HepG2 (cell line): ENCODE results near the gene DNAAF9. TPM values are rescaled to one million over a fixed set of nuclear protein-coding genes. Genes with fewer than 3 reads are reported as not detected.

Experiments
- CREBL2 ChIP-seq: sonication (generic); formaldehyde crosslinking; IDR thresholded peaks from 2 replicates; pipeline ENCODE4 v1.8.1; 2023; ENCODE audit warnings: missing genetic modification reagents, mild to moderate bottlenecking, borderline replicate concordance
- ELF4 ChIP-seq: sonication (generic); formaldehyde crosslinking; IDR thresholded peaks from 2 replicates; pipeline ENCODE4 v1.5.0; 2020; ENCODE audit warnings: missing genetic modification reagents, mild to moderate bottlenecking, moderate library complexity, borderline replicate concordance
- KAT2B ChIP-seq: fragments of 150-350 bp; IDR thresholded peaks from 2 replicates; pipeline ENCODE4 v1.6.1; 2014; ENCODE audit warnings: low read depth, low read length, borderline replicate concordance
- KDM3A ChIP-seq: IDR thresholded peaks from 2 replicates; pipeline ENCODE4 v1.6.1; 2018; ENCODE audit warnings: low read depth, missing compliant biosample characterization
- MTA3 ChIP-seq: sonication (generic); formaldehyde crosslinking; IDR thresholded peaks from 2 replicates; pipeline ENCODE4 v1.4.0; 2020; ENCODE audit warnings: missing genetic modification reagents
- POLR2G ChIP-seq: fragments of 200-400 bp; formaldehyde crosslinking; IDR thresholded peaks from 2 replicates; pipeline ENCODE4 v1.6.1; 2018; ENCODE audit warnings: mild to moderate bottlenecking, low read depth, low read length, moderate library complexity
- RFX1 ChIP-seq: fragments of 450-650 bp; IDR thresholded peaks from 2 replicates; pipeline ENCODE4 v1.6.1; 2017
- SNAI1 ChIP-seq: sonication (generic); formaldehyde crosslinking; IDR thresholded peaks from 2 replicates; pipeline ENCODE4 v1.5.0; 2020; ENCODE audit warnings: mild to moderate bottlenecking, missing genetic modification reagents, borderline replicate concordance
- TRIM22 ChIP-seq: fragments of 450-650 bp; IDR thresholded peaks from 2 replicates; pipeline ENCODE4 v1.6.1; 2017
- ZBTB1 ChIP-seq: sonication (generic); formaldehyde crosslinking; IDR thresholded peaks from 2 replicates; pipeline ENCODE4 v1.4.0; 2020; ENCODE audit warnings: missing genetic modification reagents, borderline replicate concordance
- ZKSCAN1 ChIP-seq: fragments of 150-350 bp; IDR thresholded peaks from 2 replicates; pipeline ENCODE4 v1.6.1; 2014; ENCODE audit warnings: low read length
- ZNF33A ChIP-seq: sonication (generic); formaldehyde crosslinking; IDR thresholded peaks from 2 replicates; pipeline ENCODE4 v1.5.1; 2020; ENCODE audit warnings: missing genetic modification reagents, mild to moderate bottlenecking, moderate library complexity, borderline replicate concordance
- ZNF414 ChIP-seq: sonication (generic); formaldehyde crosslinking; IDR thresholded peaks from 2 replicates; pipeline ENCODE4 v1.5.0; 2020; ENCODE audit warnings: missing genetic modification reagents
- ZNF629 ChIP-seq: sonication (generic); formaldehyde crosslinking; conservative IDR thresholded peaks from 2 replicates; pipeline ENCODE4 v1.5.0; 2020; ENCODE audit warnings: missing genetic modification reagents
- ZNF780A ChIP-seq: sonication (generic); formaldehyde crosslinking; IDR thresholded peaks from 2 replicates; pipeline ENCODE4 v1.8.0; 2022; ENCODE audit warnings: mild to moderate bottlenecking, missing genetic modification reagents, moderate library complexity
- ZNF891 ChIP-seq: sonication (generic); formaldehyde crosslinking; IDR thresholded peaks from 2 replicates; pipeline ENCODE4 v1.5.0; 2020; ENCODE audit warnings: mild to moderate bottlenecking, missing genetic modification reagents
- polyA plus RNA-seq, 8 experiments: library from polyadenylated mRNA; depleted of rRNA in 3 of 8; stranded (reverse) in 7 of 8; unstranded in 1 of 8; fragments of >200 nt; fragmentation: Illumina TruSeq in 4 of 8; extraction: Trizol in 4 of 8; gene quantifications; 2 replicates each; pipeline versions ENCODE4 v1.2.1 to v1.2.3, GENCODE V29; 2011 to 2016; ENCODE audit warnings: low read depth in 4 of 8, missing spikeins in 1 of 8, mixed read lengths in 1 of 8; ENCODE audit not compliant: insufficient read depth in 1 of 8
- total RNA-seq, 5 experiments: library from RNA; depleted of rRNA; stranded (reverse); fragments of >200 nt; fragmentation: Illumina TruSeq; extraction: Trizol; gene quantifications; 2 replicates each; pipeline ENCODE4 v1.2.3, GENCODE V29; 2016; ENCODE audit warnings: low read depth in 1 of 5
- TF ChIP-seq, protein P1 (sequence below): sonication (generic); formaldehyde crosslinking; IDR thresholded peaks from 2 replicates; pipeline ENCODE4 v1.4.0; 2020; ENCODE audit warnings: missing genetic modification reagents, borderline replicate concordance
- TF ChIP-seq, protein P2 (sequence below): IDR thresholded peaks from 2 replicates; pipeline ENCODE4 v1.6.1; 2016; ENCODE audit warnings: low read depth, missing genetic modification reagents, missing compliant biosample characterization

The DNAAF9 gene
- total and polyA plus RNA-seq, 2 of the 13 experiments (the other 11 are each of a cell fraction or from before 2014, with no cell fraction given): 10.5 to 14.9 TPM

DNA sequence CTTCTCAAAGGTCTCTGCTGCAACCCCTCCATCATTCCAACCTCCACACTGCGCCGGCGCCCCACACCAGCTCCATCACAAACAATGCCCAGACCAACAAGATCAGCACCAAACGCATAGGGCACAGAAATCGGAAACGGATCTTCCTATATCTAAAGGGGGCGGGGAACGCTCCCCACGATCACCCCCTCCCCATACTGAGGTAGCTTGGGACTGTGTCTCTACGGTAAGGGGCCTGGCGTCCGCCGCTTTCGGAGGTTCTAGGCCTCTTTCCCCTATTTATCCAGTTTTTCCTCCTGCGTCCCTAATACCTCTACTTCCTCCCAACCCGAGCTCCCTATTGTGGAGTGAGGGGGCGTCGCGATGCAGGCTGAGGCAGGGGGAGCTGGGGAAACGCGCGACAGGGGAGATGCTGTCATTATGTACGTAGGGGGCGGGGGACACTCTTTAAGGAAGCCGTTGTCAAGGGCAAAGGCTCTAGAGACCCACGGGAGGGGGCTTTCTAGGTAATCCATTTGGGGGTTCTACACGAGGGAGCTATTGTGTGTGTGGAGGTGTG, 909 bp downstream of the DNAAF9 start (continued):
- TF ChIP-seq, protein P1, sequence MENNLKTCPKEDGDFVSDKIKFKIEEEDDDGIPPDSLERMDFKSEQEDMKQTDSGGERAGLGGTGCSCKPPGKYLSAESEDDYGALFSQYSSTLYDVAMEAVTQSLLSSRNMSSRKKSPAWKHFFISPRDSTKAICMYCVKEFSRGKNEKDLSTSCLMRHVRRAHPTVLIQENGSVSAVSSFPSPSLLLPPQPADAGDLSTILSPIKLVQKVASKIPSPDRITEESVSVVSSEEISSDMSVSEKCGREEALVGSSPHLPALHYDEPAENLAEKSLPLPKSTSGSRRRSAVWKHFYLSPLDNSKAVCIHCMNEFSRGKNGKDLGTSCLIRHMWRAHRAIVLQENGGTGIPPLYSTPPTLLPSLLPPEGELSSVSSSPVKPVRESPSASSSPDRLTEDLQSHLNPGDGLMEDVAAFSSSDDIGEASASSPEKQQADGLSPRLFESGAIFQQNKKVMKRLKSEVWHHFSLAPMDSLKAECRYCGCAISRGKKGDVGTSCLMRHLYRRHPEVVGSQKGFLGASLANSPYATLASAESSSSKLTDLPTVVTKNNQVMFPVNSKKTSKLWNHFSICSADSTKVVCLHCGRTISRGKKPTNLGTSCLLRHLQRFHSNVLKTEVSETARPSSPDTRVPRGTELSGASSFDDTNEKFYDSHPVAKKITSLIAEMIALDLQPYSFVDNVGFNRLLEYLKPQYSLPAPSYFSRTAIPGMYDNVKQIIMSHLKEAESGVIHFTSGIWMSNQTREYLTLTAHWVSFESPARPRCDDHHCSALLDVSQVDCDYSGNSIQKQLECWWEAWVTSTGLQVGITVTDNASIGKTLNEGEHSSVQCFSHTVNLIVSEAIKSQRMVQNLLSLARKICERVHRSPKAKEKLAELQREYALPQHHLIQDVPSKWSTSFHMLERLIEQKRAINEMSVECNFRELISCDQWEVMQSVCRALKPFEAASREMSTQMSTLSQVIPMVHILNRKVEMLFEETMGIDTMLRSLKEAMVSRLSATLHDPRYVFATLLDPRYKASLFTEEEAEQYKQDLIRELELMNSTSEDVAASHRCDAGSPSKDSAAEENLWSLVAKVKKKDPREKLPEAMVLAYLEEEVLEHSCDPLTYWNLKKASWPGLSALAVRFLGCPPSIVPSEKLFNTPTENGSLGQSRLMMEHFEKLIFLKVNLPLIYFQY (CRISPR knock-in tag): no peak
- TF ChIP-seq POLR2G: no peak
- no peak for TF ChIP-seq RFX1
- peak; percentile 81; the same call in 1 of the 2 replicates for TF ChIP-seq SNAI1 (CRISPR knock-in tag)
- no peak for TF ChIP-seq CREBL2
- no peak for TF ChIP-seq ZNF414 (CRISPR knock-in tag)
- TF ChIP-seq MTA3 (CRISPR knock-in tag): no peak
- TF ChIP-seq KDM3A: no peak
- no peak for TF ChIP-seq ZBTB1
- no peak for TF ChIP-seq ELF4
- TF ChIP-seq ZKSCAN1: no peak
- no peak for TF ChIP-seq TRIM22
- TF ChIP-seq ZNF891: 0 out of 2 replicates have a peak, but pooled peaks have one; percentile 66
- TF ChIP-seq ZNF629: no peak
- TF ChIP-seq, protein P2, sequence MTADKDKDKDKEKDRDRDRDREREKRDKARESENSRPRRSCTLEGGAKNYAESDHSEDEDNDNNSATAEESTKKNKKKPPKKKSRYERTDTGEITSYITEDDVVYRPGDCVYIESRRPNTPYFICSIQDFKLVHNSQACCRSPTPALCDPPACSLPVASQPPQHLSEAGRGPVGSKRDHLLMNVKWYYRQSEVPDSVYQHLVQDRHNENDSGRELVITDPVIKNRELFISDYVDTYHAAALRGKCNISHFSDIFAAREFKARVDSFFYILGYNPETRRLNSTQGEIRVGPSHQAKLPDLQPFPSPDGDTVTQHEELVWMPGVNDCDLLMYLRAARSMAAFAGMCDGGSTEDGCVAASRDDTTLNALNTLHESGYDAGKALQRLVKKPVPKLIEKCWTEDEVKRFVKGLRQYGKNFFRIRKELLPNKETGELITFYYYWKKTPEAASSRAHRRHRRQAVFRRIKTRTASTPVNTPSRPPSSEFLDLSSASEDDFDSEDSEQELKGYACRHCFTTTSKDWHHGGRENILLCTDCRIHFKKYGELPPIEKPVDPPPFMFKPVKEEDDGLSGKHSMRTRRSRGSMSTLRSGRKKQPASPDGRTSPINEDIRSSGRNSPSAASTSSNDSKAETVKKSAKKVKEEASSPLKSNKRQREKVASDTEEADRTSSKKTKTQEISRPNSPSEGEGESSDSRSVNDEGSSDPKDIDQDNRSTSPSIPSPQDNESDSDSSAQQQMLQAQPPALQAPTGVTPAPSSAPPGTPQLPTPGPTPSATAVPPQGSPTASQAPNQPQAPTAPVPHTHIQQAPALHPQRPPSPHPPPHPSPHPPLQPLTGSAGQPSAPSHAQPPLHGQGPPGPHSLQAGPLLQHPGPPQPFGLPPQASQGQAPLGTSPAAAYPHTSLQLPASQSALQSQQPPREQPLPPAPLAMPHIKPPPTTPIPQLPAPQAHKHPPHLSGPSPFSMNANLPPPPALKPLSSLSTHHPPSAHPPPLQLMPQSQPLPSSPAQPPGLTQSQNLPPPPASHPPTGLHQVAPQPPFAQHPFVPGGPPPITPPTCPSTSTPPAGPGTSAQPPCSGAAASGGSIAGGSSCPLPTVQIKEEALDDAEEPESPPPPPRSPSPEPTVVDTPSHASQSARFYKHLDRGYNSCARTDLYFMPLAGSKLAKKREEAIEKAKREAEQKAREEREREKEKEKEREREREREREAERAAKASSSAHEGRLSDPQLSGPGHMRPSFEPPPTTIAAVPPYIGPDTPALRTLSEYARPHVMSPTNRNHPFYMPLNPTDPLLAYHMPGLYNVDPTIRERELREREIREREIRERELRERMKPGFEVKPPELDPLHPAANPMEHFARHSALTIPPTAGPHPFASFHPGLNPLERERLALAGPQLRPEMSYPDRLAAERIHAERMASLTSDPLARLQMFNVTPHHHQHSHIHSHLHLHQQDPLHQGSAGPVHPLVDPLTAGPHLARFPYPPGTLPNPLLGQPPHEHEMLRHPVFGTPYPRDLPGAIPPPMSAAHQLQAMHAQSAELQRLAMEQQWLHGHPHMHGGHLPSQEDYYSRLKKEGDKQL (CRISPR knock-in tag): no peak
- no peak for TF ChIP-seq ZNF33A (CRISPR knock-in tag)
- TF ChIP-seq KAT2B: no peak
- no peak for TF ChIP-seq ZNF780A (CRISPR knock-in tag)
